OCI-LY7 (cell line): ENCODE measurements around the gene NGDN. TPM values are rescaled to one million over a fixed set of nuclear protein-coding genes. Genes with fewer than 3 reads are reported as not detected.

Experiments used
- BruUV-seq: library from RNA; stranded (reverse); fragments of 400-500 nt; replicated peaks from 2 replicates; lab custom pipeline; 2021; lab: Mats Ljungman, UMichigan
- CTCF ChIA-PET: fragments of 300-600 bp; sonication (Branson Sonifier 250); formaldehyde crosslinking; loops from one replicate; lab custom pipeline; 2022; ENCODE audit warnings: antibody characterized with exemption; ENCODE audit not compliant: unreplicated experiment; lab: Charles Lee
- POLR2A ChIA-PET: fragments of 300-600 bp; sonication (Branson Sonifier 250); formaldehyde crosslinking; loops from one replicate; lab custom pipeline; 2022; ENCODE audit warnings: antibody characterized with exemption; lab: Charles Lee
- DNase-seq: peaks from one replicate; pipeline ENCODE4 v3.0.0-alpha.2; 2015; ENCODE audit warnings: low spot score
- H2AFZ ChIP-seq: fragments of 200-600 bp; sonication (generic), shearing (Covaris generic); 2 replicates; pipeline ENCODE4 v1.6.1; 2014; ENCODE audit warnings: mild to moderate bottlenecking, antibody characterized with exemption, low read length, moderate library complexity
- H3K27ac ChIP-seq: fragments of 200-600 bp; sonication (generic); 2 replicates; pipeline ENCODE4 v1.5.1; 2014; ENCODE audit warnings: mixed run types, low read depth, mild to moderate bottlenecking, moderate library complexity, low read length, inconsistent platforms; ENCODE audit not compliant: poor library complexity, severe bottlenecking
- H3K36me3 ChIP-seq: fragments of 200-600 bp; sonication (generic); 2 replicates; pipeline ENCODE4 v1.6.1; 2014; ENCODE audit warnings: mild to moderate bottlenecking, antibody characterized with exemption, low read length, moderate library complexity, mixed read lengths; ENCODE audit not compliant: insufficient read depth
- H3K4me1 ChIP-seq: fragments of 200-600 bp; sonication (generic); 2 replicates; pipeline ENCODE4 v1.5.1; 2014; ENCODE audit warnings: mild to moderate bottlenecking, low read length; ENCODE audit not compliant: insufficient read depth, poor library complexity, severe bottlenecking
- H3K4me2 ChIP-seq: fragments of 200-600 bp; sonication (generic); 2 replicates; pipeline ENCODE4 v1.6.1; 2014; ENCODE audit warnings: mild to moderate bottlenecking, low read length
- H3K4me3 ChIP-seq: fragments of 200-600 bp; sonication (generic); 2 replicates; pipeline ENCODE4 v1.5.1; 2014; ENCODE audit warnings: mild to moderate bottlenecking, low read depth, low read length; ENCODE audit not compliant: poor library complexity, severe bottlenecking
- H3K79me2 ChIP-seq: fragments of 200-600 bp; sonication (generic); 2 replicates; pipeline ENCODE4 v1.6.1; 2016; ENCODE audit warnings: low read depth, mild to moderate bottlenecking, low read length, moderate library complexity, mixed read lengths; ENCODE audit not compliant: insufficient read depth
- H3K9me2 ChIP-seq: fragments of 200-600 bp; sonication (generic); 2 replicates; pipeline ENCODE4 v1.6.1; 2016; ENCODE audit warnings: mild to moderate bottlenecking, low read length, mixed read lengths; ENCODE audit not compliant: insufficient read depth
- H3K9me3 ChIP-seq: fragments of 200-600 bp; sonication (generic); 2 replicates; pipeline ENCODE4 v1.6.1; 2014; ENCODE audit warnings: mild to moderate bottlenecking, mixed run types, low read length, mixed read lengths
- H4K20me1 ChIP-seq: fragments of 200-600 bp; sonication (generic); 2 replicates; pipeline ENCODE4 v1.6.1; 2014; ENCODE audit warnings: mild to moderate bottlenecking, antibody characterized with exemption, low read length, moderate library complexity, mixed read lengths; ENCODE audit not compliant: insufficient read depth
- EZH2phosphoT487 ChIP-seq: fragments of 200-600 bp; sonication (generic); IDR thresholded peaks from 2 replicates; pipeline ENCODE4 v1.6.1; 2018; ENCODE audit warnings: low read depth, borderline replicate concordance, mild to moderate bottlenecking, mixed run types, antibody characterized with exemption, low read length, moderate library complexity, mixed read lengths
- intact Hi-C: fragments of 100-400 bp; cut with micrococcal nuclease; formaldehyde crosslinking; loops from one replicate; pipeline ENCODE4 v1.10.0; 2022; ENCODE audit not compliant: unreplicated experiment
- total RNA-seq, 2 experiments: library from RNA; depleted of rRNA in 1 of 2; stranded (reverse); fragments of >200 nt in 1 of 2; shearing (Covaris generic) in 1 of 2; gene quantifications; 2 replicates each; pipeline ENCODE4 v1.2.3, GENCODE V29; 2014 to 2022
- TF ChIP-seq, protein P1 (sequence below): fragments of 200-600 bp; sonication (generic); conservative IDR thresholded peaks from 2 replicates; pipeline ENCODE4 v1.5.1; 2014; ENCODE audit warnings: mild to moderate bottlenecking, antibody characterized with exemption, low read length, moderate library complexity, mixed read lengths

NGDN gene
- total RNA-seq, 2 experiments from 2014 or later = 53.6 to 57.5 TPM

GRCh38 chr14:23521785-23522640, 52.5 kb downstream of the NGDN start:
- no peaks in the 10 kb centered on the region for H3K79me2 ChIP-seq
- TF ChIP-seq, protein P1, sequence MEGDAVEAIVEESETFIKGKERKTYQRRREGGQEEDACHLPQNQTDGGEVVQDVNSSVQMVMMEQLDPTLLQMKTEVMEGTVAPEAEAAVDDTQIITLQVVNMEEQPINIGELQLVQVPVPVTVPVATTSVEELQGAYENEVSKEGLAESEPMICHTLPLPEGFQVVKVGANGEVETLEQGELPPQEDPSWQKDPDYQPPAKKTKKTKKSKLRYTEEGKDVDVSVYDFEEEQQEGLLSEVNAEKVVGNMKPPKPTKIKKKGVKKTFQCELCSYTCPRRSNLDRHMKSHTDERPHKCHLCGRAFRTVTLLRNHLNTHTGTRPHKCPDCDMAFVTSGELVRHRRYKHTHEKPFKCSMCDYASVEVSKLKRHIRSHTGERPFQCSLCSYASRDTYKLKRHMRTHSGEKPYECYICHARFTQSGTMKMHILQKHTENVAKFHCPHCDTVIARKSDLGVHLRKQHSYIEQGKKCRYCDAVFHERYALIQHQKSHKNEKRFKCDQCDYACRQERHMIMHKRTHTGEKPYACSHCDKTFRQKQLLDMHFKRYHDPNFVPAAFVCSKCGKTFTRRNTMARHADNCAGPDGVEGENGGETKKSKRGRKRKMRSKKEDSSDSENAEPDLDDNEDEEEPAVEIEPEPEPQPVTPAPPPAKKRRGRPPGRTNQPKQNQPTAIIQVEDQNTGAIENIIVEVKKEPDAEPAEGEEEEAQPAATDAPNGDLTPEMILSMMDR = no peak
- no peak for TF ChIP-seq EZH2phosphoT487
- H3K27ac ChIP-seq = no peak overlapping the region
- H3K4me2 ChIP-seq = no peak overlapping the region
- BruUV-seq = no TSS peak
- ChIA-PET CTCF (no interaction called here), POLR2A (interaction anchor here (0.5 kb wide), 1 partner anchor 13 kb away, joined by 3 read pairs; no protein-coding TSS in a partner anchor)
- H3K9me2 ChIP-seq = no peaks in the 10 kb centered on the region
- no peaks in the 10 kb centered on the region for H3K4me1 ChIP-seq
- H3K4me3 ChIP-seq = no peak overlapping the region
- intact Hi-C loops = no loop called here
- H3K9me3 ChIP-seq = no peaks in the 10 kb centered on the region
- no peak for DNase-seq
- H2AFZ ChIP-seq = no peak overlapping the region
- H3K36me3 ChIP-seq = no peaks in the 10 kb centered on the region
- no peaks in the 10 kb centered on the region for H4K20me1 ChIP-seq

DNA sequence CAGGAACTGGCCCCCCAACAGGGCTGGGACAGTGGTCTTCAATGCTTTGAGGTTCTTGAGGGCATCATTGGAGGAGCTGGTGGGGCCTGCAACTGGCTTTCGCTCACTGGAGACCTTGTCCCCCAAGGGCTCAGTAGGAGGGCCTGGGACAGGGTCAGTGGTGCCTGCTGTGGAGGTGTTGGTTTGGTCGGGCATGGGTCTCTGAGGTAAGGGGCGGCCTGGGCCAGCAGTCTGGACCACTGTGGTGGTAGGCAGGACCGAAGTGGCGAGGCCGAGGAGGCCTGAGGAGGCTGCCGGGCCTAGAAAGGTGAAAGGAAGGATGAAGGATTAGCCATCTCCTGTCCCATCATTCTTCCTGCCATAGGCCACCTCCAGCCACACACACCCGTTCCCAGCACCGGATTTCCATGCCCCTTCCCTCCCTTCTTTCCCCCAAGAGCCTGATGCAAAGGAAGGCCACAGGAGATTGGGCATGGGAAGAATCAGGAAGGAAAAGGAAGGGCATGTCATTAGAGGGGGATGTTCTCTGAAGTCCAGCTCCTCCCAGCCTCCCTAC, 53.2 kb downstream of the NGDN start:
- H3K9me2 ChIP-seq = no peaks in the 10 kb centered on the region
- H4K20me1 ChIP-seq = no peaks in the 10 kb centered on the region
- CTCF ChIA-PET = no interaction called here
- TF ChIP-seq, protein P1 = no peak
- no peak for TF ChIP-seq EZH2phosphoT487
- no peaks in the 10 kb centered on the region for H3K79me2 ChIP-seq
- intact Hi-C loops = no loop called here
- H3K4me2 ChIP-seq = no peak overlapping the region
- H3K27ac ChIP-seq = no peak overlapping the region
- H2AFZ ChIP-seq = no peak overlapping the region
- no peaks in the 10 kb centered on the region for H3K9me3 ChIP-seq
- POLR2A ChIA-PET = interaction anchor here (0.5 kb wide), 1 partner anchor 14 kb away, joined by 3 read pairs; no protein-coding TSS in a partner anchor
- no peaks in the 10 kb centered on the region for H3K4me1 ChIP-seq
- BruUV-seq = no TSS peak
- DNase-seq = no peak
- H3K36me3 ChIP-seq = no peaks in the 10 kb centered on the region
- no peak overlapping the region for H3K4me3 ChIP-seq
